NCI-H774 (cell line): Measurements from ENCODE around the gene KLHL24.
"Not testable (repeated sequence)": the region's sequence is repeated elsewhere in the genome, so short reads cannot be mapped to it uniquely, and the experiment has no call there.

Source experiments
- DNase-seq: peaks from one replicate; lab custom pipeline; 2025; lab: John Stamatoyannopoulos, UW

KLHL24 gene

GRCh38 chr3:183635431-183636220 is at the start of gene KLHL24:
TSS of gene KLHL24 (plus strand) at chr3:183635623. CDS start at chr3:183650357, 14,734 bp downstream.
- DNase-seq = peak; percentile 98

GRCh38 chr3:183586477-183586876 is 48.9 kb upstream of the KLHL24 start:
- no peak for DNase-seq

DNA sequence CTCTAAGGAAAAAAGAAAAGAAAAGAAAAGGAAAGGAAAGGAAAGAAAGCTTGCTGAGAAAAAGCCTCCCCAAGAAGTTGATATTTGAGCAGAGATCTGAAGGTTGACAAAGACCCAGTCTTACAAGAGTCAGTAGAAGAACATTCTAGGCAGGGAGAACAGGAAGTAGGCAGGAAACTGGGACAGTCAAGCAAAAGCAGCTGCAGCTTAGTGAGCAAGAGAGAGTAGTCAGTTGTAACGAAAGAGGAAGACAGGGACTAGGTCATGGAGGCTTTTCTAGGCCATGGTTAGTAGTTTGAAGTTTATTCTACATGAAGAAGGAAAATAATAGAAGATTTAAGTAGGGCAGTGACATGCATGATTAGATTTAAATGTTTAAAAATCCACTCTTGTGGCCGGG is 48.1 kb upstream of the KLHL24 start:
- no peak for DNase-seq

- no peak for DNase-seq
Observed at GRCh38 chr3:183590442-183590841, 45.0 kb upstream of the KLHL24 start.

DNA sequence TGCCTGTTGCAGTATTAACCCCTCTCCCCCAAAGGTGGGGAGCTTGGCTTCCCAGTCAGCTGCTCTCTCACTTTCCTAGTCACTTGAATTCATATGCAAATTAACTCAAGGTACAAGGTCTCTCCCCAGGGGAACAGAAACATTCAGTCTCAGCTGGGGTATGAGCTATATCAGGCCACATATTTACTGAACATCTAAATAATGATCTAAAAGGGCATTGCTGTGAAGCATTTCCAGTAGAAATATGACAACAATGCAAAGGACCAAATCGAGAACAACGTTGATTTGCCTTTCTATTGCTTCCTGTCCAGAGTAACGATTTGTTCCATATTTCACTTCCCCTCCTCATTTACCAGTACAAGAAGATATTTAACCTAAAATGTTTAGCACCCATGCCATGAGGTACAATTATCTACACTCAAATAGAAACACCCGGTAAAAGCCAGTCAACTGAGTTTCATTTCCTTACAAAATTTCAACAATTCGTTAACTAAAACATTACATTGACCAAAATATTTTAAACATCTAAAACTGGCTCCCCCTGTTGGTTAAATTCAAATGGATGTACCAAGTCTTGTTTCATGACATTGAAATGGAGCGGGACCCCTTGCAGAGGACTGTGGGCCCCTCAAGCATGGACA is 43.4 kb upstream of the KLHL24 start:
- no peak for DNase-seq

DNA sequence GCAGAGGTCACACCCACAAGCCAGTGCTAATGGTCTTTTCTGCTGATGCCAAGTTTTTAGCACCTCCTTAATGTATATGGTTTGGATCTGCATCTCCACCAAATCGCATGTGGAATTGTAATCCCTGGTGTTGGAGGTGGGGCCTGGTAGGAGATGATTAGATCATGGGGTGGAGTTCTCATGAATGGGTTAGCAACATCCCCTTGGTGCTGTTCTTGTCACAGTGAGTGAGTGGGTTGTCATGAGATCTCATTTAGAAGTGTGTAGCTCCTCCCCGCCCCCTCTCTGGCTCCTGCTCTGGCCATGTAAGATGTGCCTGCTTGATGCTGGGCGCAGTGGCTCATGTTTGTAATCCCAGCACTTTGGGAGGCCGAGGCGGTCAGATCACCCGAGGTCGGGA is 42.6 kb upstream of the KLHL24 start:
- no peak for DNase-seq

GRCh38 chr3:183594636-183595035 is 40.8 kb upstream of the KLHL24 start:
- no peak for DNase-seq

GRCh38 chr3:183597959-183598358 is 37.5 kb upstream of the KLHL24 start:
- DNase-seq = no peak

DNA sequence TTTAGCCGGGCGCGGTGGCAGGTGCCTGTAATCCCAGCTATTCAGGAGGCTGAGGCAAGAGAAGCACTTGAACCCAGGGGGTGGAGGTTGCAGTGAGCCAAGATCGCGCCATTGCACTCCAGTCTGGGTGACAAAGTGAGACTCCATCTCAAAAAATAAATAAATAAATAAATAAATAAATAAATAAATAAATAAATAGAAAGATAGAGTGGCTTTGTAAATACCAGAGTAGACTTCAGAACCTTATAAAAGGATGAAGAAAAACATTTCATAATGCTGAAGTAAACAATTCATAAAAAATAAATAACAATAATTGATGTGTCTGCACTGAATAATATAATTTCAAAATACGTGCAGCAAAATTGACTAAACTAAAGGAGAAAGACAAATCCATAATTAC is 24.1 kb upstream of the KLHL24 start:
- DNase-seq = not testable (repeated sequence)

DNA sequence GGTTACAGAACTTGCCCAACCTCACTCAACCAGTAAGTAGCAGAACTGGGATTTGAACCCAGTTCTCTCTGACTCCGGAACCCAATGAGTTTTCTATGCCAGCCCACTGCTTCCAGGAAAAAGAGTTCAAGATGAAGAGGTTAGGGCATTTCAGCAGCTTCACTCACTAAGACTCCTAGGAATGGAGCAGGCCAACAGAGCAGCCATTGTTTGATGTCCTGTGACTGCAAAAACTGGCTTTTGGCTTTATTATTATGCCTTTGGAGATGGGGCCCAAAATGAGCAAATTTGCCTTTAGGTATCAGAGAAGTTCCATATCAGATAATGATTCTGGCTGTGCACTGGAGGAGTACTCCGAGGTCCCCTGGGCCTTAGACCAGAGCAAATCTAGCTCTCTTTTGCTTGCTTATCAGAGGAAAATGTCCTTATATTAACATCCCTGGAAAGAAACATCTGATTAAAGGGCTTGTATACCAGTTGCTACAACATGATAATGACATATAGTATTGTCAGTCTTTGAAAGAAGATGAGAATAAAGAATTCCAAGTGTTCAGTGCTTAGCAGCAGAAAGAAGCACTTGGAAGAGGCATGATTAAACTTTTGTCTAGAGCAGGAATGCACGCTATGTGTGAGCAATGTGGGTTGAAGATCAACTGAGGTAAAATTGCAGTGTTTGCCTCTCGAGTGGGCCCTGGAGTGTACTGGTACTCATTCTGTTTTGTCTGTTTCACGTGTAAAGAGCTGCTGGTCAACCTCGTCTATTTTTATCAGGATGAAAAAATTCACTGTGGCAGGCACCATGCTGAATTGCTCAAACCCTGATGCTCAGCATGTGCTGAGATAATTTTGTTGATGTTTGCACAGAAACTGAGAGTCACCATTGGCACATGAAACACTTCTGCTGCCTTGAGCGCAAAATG is 21.8 kb upstream of the KLHL24 start:
- no peak for DNase-seq

- no peak for DNase-seq
Observed at GRCh38 chr3:183618542-183618941, 16.9 kb upstream of the KLHL24 start.

DNA sequence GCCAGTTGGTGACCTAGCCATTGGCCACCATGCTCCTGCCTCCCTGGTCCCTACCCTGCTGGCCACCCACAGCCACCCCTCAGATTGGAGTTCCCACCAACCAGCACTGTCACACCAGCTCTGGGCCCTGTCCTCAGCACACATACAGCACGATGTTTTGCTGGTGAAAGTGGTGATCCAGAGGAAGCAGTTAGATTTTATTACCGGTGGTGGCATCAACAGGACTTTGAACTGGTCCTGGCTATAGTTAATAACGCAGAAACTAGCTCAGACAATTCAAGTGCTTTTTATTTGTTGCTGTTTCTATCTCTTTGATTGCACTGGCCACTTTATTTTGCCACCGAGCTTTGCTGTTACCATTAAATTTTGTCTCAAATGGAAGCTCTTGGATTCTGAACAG is 16.4 kb upstream of the KLHL24 start:
- no peak for DNase-seq

- no peak for DNase-seq
Observed at GRCh38 chr3:183619624-183620251, 15.7 kb upstream of the KLHL24 start.

GRCh38 chr3:183620252-183620628 is 15.2 kb upstream of the KLHL24 start:
- no peak for DNase-seq

- not testable (repeated sequence) for DNase-seq
Observed at GRCh38 chr3:183622473-183622872, 12.9 kb upstream of the KLHL24 start.

- no peak for DNase-seq
Observed at GRCh38 chr3:183626877-183627594, 8.4 kb upstream of the KLHL24 start.

DNA sequence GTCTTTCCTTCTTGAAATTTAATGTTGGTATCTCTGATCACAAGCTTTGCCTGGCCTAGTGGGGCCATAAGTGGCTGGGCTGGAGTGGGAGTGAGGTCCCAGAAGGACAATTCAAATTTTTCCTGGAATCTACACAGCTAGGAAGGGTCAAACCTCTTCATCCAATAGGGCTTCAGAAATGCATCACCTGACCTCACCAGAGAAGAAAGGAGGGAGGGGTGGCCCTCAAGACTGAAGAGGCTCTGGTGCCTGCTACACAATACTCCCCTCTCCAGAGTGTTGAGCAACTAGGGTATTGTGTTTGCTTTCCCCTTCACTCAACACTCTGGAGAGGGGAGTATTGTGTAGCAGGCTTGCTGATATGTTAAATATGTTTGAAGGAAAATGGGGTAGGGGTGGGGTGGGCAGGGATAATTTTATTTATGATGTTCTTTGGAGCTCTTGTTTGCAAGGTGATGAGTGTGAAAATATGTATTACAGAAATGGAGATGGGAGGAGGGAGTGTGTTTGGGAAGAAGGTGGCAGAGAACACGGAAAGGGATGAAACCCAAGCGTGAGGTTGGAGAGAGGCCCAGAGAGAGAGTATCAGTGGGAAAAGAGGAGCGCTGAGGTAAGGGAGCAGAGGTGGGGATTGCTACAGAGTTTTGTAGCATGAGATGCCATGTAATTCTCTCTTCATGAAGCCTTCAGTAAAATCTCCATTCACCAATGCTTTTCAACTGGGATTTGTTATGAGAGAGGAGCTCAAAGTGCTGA is 5.7 kb upstream of the KLHL24 start:
- DNase-seq = no peak

DNA sequence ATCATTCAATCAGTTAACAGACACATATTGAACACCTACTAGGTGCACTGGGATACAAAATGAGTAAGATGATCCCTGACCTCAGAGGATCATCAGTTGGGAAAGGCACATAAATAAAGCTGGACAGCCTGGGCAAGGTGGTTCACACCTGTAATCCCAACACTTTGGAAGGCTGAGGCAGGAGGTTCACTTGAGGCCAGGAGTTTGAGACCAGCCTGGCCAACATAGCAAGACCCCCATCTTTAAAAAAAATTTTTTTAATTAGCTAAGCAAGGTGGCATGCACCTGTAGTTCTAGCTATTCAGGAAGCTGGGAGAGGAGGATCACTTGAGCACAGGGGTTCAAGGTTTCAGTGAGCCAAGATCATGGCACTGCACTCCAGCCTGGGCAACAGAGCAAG is 3.7 kb upstream of the KLHL24 start:
- DNase-seq = no peak

DNA sequence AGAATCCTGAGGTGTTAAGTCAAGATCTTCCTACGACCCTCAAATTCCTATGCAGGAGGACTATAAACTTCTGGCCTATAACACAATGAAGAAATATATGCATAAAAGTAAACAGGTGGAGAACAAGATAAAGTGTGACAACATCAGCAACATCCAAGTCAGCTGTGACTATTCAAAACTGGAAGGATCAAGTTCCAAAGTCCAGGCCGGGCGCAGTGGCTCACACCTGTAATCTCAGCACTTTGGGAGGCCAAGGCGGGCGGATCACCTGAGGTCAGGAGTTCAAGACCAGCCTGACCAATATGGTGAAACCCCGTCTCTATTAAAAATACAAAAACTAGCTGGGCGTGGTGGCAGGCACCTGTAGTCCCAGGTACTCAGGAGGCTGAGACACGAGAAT is 2.7 kb upstream of the KLHL24 start:
- DNase-seq = not testable (repeated sequence)

DNA sequence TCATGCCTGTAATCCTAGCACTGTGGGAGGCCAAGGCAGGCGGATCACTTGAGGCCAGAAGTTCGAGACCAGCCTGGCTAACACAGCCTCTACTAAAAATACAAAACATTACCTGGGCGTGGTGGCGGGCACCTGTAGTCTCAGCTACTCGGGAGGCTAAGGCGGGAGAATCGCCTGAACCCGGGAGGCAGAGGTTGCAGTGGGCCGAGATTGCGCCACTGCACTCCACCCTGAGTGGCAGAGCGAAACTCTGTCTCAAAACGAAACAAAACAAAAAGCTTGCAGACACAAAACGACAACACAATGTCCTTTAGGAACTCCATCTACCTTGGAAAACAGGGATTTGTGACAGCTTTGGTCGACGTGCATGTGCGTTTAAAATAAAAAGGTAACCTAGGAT is 716 bp upstream of the KLHL24 start:
- no peak for DNase-seq

DNA sequence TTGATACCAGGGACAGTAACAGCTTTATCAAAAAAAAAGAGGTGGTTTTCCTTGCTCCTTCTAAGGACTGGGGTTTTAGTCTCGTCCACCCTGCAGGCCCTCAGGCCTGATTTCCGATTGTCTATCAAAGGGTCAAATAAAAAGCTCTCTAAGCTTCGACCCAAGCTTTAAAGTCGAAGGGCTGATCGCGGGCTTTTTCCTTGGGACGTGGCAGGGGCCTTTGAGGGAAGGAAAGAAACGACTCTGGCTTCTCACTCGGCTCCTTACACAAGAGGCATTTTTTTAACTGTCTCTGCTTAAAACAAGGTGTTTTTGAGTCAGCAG is 354 bp upstream of the KLHL24 start:
- no peak for DNase-seq
